Heart left ventricle (tissue), 13 donors: ENCODE results near the gene CRISPLD2.

Experiments used
- POLR2A ChIP-seq, 2 donors: fragments of 450-650 bp; IDR thresholded peaks; one replicate each; pipeline ENCODE4 v1.6.1; 2017; ENCODE audit warnings: antibody characterized with exemption in 2 of 2, mild to moderate bottlenecking in 2 of 2, moderate library complexity in 2 of 2
- TF ChIP-seq, protein P1 (sequence below), 12 donors: fragments of 200-600 bp; sonication (generic) in 4 of 12; IDR thresholded peaks; one replicate each; pipeline versions ENCODE4 v1.5.0 to v1.8.0; 2018 to 2022; ENCODE audit warnings: antibody characterized with exemption in 12 of 12, mild to moderate bottlenecking in 5 of 12
- donor health status: ischemic (EF 13 %, LVEDD 7.1; RV severe dilation, severe dysfunction).
- donor health status: DM: no; HTN: yes; CAD: no.
- donor health status: DM: no; HTN: no; CAD: no.
- donor health status: ischemic (EF 25% LVEDD 6.9; RV normal size, moderate dysfunction).
- donor health status: ischemic (EF 25% LVEDD 5.7; RV mildly dilated, moderate dysfunction).
- donor health status: ischemic (EF 35%, LVEDD 5.7; RV mildly dilated, moderate dysfunction).
- donor health status: nonischemic (EF 11% LVEDD 7.7; RV severe dilation, severe dysfunction).
- donor health status: DM: yes; HTN: yes; CAD: no.
- donor health status: PGD.
- donor health status: ischemic (EF 29% LVEDD 5.4; RV normal size, mild dysfunction).
- donor health status: nonischemic (EF 23%, LVEDD 6.1; RV moderate dilation, normal function).

- TF ChIP-seq, protein P1, sequence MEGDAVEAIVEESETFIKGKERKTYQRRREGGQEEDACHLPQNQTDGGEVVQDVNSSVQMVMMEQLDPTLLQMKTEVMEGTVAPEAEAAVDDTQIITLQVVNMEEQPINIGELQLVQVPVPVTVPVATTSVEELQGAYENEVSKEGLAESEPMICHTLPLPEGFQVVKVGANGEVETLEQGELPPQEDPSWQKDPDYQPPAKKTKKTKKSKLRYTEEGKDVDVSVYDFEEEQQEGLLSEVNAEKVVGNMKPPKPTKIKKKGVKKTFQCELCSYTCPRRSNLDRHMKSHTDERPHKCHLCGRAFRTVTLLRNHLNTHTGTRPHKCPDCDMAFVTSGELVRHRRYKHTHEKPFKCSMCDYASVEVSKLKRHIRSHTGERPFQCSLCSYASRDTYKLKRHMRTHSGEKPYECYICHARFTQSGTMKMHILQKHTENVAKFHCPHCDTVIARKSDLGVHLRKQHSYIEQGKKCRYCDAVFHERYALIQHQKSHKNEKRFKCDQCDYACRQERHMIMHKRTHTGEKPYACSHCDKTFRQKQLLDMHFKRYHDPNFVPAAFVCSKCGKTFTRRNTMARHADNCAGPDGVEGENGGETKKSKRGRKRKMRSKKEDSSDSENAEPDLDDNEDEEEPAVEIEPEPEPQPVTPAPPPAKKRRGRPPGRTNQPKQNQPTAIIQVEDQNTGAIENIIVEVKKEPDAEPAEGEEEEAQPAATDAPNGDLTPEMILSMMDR (IDR thresholded peaks at IDR 0.05): no peak
- TF ChIP-seq POLR2A (IDR thresholded peaks at IDR 0.05): no peak
These were observed 100.5 kb downstream of the CRISPLD2 start for GRCh38 chr16:84920333-84920732.
